HCT116 (cell line): ENCODE data around the gene RIMKLA.

Experiments used
- CBX3 ChIP-seq: IDR thresholded peaks from 2 replicates; pipeline ENCODE4 v1.6.1; 2012; ENCODE audit warnings: low read depth
- CEBPB ChIP-seq: IDR thresholded peaks from 2 replicates; pipeline ENCODE4 v1.6.1; 2012; ENCODE audit warnings: low read depth
- EZH2 ChIP-seq: fragments of 200-600 bp; sonication (generic); IDR thresholded peaks from 2 replicates; pipeline ENCODE4 v1.6.1; 2017; ENCODE audit warnings: antibody characterized with exemption, mixed run types
- FOSL1 ChIP-seq: IDR thresholded peaks from 2 replicates; pipeline ENCODE4 v1.6.1; 2012; ENCODE audit warnings: low read depth
- MAX ChIP-seq: IDR thresholded peaks from 2 replicates; pipeline ENCODE4 v1.6.1; 2012
- POLR2A ChIP-seq: IDR thresholded peaks from 2 replicates; pipeline ENCODE4 v1.7.0; 2011; ENCODE audit warnings: borderline replicate concordance; ENCODE audit not compliant: insufficient read depth, insufficient read length; ENCODE audit errors: extremely low read depth
- POLR2AphosphoS5 ChIP-seq: IDR thresholded peaks from 2 replicates; pipeline ENCODE4 v1.6.1; 2011; ENCODE audit warnings: mild to moderate bottlenecking, low read depth, low read length, moderate library complexity
- REST ChIP-seq: IDR thresholded peaks from 2 replicates; pipeline ENCODE4 v1.6.1; 2012; ENCODE audit warnings: low read depth
- SP1 ChIP-seq: IDR thresholded peaks from 2 replicates; pipeline ENCODE4 v1.6.1; 2012; ENCODE audit warnings: low read depth
- TCF7L2 ChIP-seq: IDR thresholded peaks from 2 replicates; pipeline ENCODE4 v1.7.0; 2011; ENCODE audit warnings: borderline replicate concordance, inconsistent platforms; ENCODE audit not compliant: insufficient read depth, insufficient read length; ENCODE audit errors: extremely low read depth
- YY1 ChIP-seq: IDR thresholded peaks from 2 replicates; pipeline ENCODE4 v1.6.1; 2011; ENCODE audit warnings: low read length, low read depth, moderate library complexity, mild to moderate bottlenecking; ENCODE audit not compliant: insufficient replicate concordance; ENCODE audit errors: extremely low read depth
- TF ChIP-seq, protein P1 (sequence below), 3 experiments: fragments of 200-600 bp in 1 of 3; sonication (generic) in 1 of 3; IDR thresholded peaks in 2 of 3; conservative IDR thresholded peaks in 1 of 3; 2 replicates each; pipeline ENCODE4 v1.5.1; 2012 to 2017; ENCODE audit warnings: low read depth in 2 of 3, low read length in 2 of 3, antibody characterized with exemption in 1 of 3, borderline replicate concordance in 1 of 3, control low read depth in 1 of 3, mild to moderate bottlenecking in 1 of 3, mixed read lengths in 1 of 3, mixed run types in 1 of 3, moderate library complexity in 1 of 3; ENCODE audit not compliant: insufficient read depth in 1 of 3
- TF ChIP-seq, protein P2 (sequence below): IDR thresholded peaks from 2 replicates; pipeline ENCODE4 v1.6.1; 2011; ENCODE audit warnings: mild to moderate bottlenecking, low read length, moderate library complexity; ENCODE audit not compliant: insufficient replicate concordance; ENCODE audit errors: extremely low read depth

DNA sequence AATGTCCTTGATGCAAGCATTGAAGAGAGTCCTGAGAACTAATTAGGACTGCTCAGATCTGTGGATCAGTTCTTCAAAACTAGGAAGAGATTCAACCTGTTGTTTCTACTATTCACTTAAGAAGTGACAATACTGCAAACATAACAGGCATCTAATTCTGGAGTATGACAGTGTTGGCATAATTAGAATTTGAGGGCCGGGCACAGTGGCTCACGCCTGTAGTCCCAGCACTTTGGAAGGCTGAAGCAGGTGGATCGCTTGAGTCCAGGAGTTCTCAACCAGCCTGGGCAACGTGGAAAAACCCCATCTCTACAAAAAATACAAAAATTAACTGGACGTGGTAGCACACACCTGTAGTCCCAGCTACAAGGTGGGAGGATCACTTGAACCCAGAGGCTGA lies 37.5 kb upstream of the RIMKLA start:
- TF ChIP-seq MAX (no peak), TCF7L2 (no peak), POLR2A (no peak), REST (no peak), CBX3 (no peak), FOSL1 (no peak), YY1 (no peak), EZH2 (no peak), SP1 (no peak), CEBPB (no peak), POLR2AphosphoS5 (no peak)
- TF ChIP-seq, protein P1, sequence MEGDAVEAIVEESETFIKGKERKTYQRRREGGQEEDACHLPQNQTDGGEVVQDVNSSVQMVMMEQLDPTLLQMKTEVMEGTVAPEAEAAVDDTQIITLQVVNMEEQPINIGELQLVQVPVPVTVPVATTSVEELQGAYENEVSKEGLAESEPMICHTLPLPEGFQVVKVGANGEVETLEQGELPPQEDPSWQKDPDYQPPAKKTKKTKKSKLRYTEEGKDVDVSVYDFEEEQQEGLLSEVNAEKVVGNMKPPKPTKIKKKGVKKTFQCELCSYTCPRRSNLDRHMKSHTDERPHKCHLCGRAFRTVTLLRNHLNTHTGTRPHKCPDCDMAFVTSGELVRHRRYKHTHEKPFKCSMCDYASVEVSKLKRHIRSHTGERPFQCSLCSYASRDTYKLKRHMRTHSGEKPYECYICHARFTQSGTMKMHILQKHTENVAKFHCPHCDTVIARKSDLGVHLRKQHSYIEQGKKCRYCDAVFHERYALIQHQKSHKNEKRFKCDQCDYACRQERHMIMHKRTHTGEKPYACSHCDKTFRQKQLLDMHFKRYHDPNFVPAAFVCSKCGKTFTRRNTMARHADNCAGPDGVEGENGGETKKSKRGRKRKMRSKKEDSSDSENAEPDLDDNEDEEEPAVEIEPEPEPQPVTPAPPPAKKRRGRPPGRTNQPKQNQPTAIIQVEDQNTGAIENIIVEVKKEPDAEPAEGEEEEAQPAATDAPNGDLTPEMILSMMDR (IDR thresholded peaks at IDR 0.05 in 2 of 3, conservative IDR thresholded peaks at IDR 0.05 in 1 of 3; ENCODE audit: borderline replicate concordance in 1 of 3, insufficient read depth in 1 of 3, low read depth in 2 of 3, low read length in 2 of 3) = no peak
- TF ChIP-seq, protein P2, sequence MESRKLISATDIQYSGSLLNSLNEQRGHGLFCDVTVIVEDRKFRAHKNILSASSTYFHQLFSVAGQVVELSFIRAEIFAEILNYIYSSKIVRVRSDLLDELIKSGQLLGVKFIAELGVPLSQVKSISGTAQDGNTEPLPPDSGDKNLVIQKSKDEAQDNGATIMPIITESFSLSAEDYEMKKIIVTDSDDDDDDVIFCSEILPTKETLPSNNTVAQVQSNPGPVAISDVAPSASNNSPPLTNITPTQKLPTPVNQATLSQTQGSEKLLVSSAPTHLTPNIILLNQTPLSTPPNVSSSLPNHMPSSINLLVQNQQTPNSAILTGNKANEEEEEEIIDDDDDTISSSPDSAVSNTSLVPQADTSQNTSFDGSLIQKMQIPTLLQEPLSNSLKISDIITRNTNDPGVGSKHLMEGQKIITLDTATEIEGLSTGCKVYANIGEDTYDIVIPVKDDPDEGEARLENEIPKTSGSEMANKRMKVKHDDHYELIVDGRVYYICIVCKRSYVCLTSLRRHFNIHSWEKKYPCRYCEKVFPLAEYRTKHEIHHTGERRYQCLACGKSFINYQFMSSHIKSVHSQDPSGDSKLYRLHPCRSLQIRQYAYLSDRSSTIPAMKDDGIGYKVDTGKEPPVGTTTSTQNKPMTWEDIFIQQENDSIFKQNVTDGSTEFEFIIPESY = no peak
